ENCODE measurements around the gene ZNF496. TPM values are rescaled to one million over a fixed set of nuclear protein-coding genes. Genes with fewer than 3 reads are reported as not detected.

Gene ZNF496
- total and polyA plus RNA-seq, 2 of the 4 experiments (the other 2 are of a cell fraction): 11.7 to 16.2 TPM

DNA sequence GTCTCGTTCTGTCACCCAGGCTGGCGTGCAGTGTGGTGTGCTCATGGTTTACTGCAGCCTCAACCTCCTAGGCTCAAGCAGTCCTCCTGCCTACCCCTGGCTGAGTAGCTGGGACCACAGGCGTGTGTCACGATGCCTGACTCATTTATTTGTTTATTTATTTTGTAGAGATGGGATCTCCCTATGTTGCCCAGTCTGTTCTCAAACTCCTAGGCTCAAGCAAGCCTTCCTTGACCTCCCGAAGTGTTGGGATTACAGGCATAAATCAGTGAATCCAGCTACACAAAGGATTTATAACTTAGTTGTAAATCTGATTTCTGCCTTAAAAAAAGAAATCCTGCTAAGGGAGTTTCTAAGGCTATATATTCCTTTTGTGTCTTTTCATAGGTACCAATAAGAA lies 30.5 kb upstream of the ZNF496 start:
- ATAC-seq (ENCODE audit: low read depth): no peak
- Histone ChIP-seq H2BK15ac (ENCODE audit: low read depth, low read length) (no peak overlapping the region), H3K9me3 (ENCODE audit: control insufficient read depth, insufficient read depth, low read length) (no peaks in the 10 kb centered on the region), H3K4ac (ENCODE audit: low read depth, low read length) (no peak overlapping the region), H3K23ac (ENCODE audit: low read depth, low read length) (no peak overlapping the region), H3K4me1 (ENCODE audit: control insufficient read depth, insufficient read depth, low read length) (peaks cover 2% of the 10 kb centered on the region; the same call in 1 of the 2 replicates), H2BK20ac (ENCODE audit: low read depth, low read length) (no peak overlapping the region), H3K18ac (ENCODE audit: low read depth, low read length) (no peak overlapping the region), H3K4me3 (ENCODE audit: insufficient read depth, low read depth, low read length) (no peak overlapping the region), H2BK5ac (ENCODE audit: low read depth, low read length, poor library complexity, severe bottlenecking) (no peak overlapping the region), H3K9me1 (ENCODE audit: insufficient read depth, low read length) (0 out of 2 replicates have a peak, but pooled peaks cover 3% of the 10 kb centered on the region), H3K4me2 (ENCODE audit: low read depth, low read length) (no peak overlapping the region), H2AFZ (replicated peaks; ENCODE audit: low read length, poor library complexity) (no peak overlapping the region), H3K36me3 (ENCODE audit: control insufficient read depth, insufficient read depth, low read length) (no peaks in the 10 kb centered on the region), H3K9ac (ENCODE audit: low read depth, low read length) (no peak overlapping the region), H3K14ac (replicated peaks; ENCODE audit: low read depth, low read length) (no peak overlapping the region), H4K5ac (ENCODE audit: low read depth, low read length) (no peak overlapping the region), H3K27me3 (ENCODE audit: control insufficient read depth, insufficient read depth, low read length) (no peaks in the 10 kb centered on the region), H4K20me1 (ENCODE audit: insufficient read depth, low read length) (no peaks in the 10 kb centered on the region), H3K56ac (ENCODE audit: extremely low read depth, insufficient read depth, low read length) (no peak overlapping the region), H2AK9ac (replicated peaks; ENCODE audit: low read depth, low read length, poor library complexity) (no peak overlapping the region), H3K79me1 (ENCODE audit: low read depth in 1 of 2, low read length in 2 of 2) (no peaks in the 10 kb centered on the region), H2AK5ac (ENCODE audit: low read depth, low read length) (no peak overlapping the region), H2BK120ac (ENCODE audit: low read depth, low read length) (no peak overlapping the region), H3K27ac (ENCODE audit: insufficient read depth, low read length) (no peak overlapping the region), H4K91ac (ENCODE audit: insufficient read depth, low read depth, low read length) (no peak overlapping the region), H4K8ac (ENCODE audit: low read depth in 2 of 2, low read length in 2 of 2) (no peak overlapping the region)
- in situ Hi-C loops (cut with MboI; ENCODE audit: low sequenced_read_pairs) (no loop called here), dilution Hi-C loops (cut with HindIII; ENCODE audit: low sequenced_read_pairs, unreplicated experiment) (no loop called here), intact Hi-C loops (cut with micrococcal nuclease) (no loop called here)
- no peak for DNase-seq
- ChIA-PET CTCF (interaction anchor here (0.6 to 1.5 kb wide), 2 partner anchors 11 to 245 kb away, joined by 3 to 5 read pairs; no protein-coding TSS in a partner anchor), POLR2A (ENCODE audit: unreplicated experiment) (no interaction called here)
- TF ChIP-seq RFX5 (IDR thresholded peaks at IDR 0.05; ENCODE audit: low read depth, low read length) (no peak), CHD1 (IDR thresholded peaks at IDR 0.05; ENCODE audit: low read depth, low read length) (no peak), SMC3 (IDR thresholded peaks at IDR 0.05; ENCODE audit: low read depth, low read length) (no peak), MAZ (IDR thresholded peaks at IDR 0.05; ENCODE audit: borderline replicate concordance, low read depth, low read length) (no peak), NFE2L2 (IDR thresholded peaks at IDR 0.05; ENCODE audit: low read depth, low read length) (no peak), POLR2A (IDR thresholded peaks at IDR 0.05; ENCODE audit: low read depth, low read length) (no peak), RAD21 (IDR thresholded peaks at IDR 0.05; ENCODE audit: low read length) (no peak), MAFK (IDR thresholded peaks at IDR 0.05; ENCODE audit: low read depth, low read length) (no peak), MXI1 (IDR thresholded peaks at IDR 0.05; ENCODE audit: borderline replicate concordance, low read depth, low read length) (no peak), CEBPB (IDR thresholded peaks at IDR 0.05; ENCODE audit: low read depth, low read length) (no peak), RCOR1 (IDR thresholded peaks at IDR 0.05; ENCODE audit: insufficient replicate concordance, low read length) (no peak), FOS (IDR thresholded peaks at IDR 0.05; ENCODE audit: low read depth, low read length) (no peak), BHLHE40 (IDR thresholded peaks at IDR 0.05; ENCODE audit: low read depth, low read length) (no peak)
- TF ChIP-seq, protein P1, sequence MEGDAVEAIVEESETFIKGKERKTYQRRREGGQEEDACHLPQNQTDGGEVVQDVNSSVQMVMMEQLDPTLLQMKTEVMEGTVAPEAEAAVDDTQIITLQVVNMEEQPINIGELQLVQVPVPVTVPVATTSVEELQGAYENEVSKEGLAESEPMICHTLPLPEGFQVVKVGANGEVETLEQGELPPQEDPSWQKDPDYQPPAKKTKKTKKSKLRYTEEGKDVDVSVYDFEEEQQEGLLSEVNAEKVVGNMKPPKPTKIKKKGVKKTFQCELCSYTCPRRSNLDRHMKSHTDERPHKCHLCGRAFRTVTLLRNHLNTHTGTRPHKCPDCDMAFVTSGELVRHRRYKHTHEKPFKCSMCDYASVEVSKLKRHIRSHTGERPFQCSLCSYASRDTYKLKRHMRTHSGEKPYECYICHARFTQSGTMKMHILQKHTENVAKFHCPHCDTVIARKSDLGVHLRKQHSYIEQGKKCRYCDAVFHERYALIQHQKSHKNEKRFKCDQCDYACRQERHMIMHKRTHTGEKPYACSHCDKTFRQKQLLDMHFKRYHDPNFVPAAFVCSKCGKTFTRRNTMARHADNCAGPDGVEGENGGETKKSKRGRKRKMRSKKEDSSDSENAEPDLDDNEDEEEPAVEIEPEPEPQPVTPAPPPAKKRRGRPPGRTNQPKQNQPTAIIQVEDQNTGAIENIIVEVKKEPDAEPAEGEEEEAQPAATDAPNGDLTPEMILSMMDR (conservative IDR thresholded peaks at IDR 0.05; ENCODE audit: low read depth, low read length): no peak
- TF ChIP-seq, protein P2, sequence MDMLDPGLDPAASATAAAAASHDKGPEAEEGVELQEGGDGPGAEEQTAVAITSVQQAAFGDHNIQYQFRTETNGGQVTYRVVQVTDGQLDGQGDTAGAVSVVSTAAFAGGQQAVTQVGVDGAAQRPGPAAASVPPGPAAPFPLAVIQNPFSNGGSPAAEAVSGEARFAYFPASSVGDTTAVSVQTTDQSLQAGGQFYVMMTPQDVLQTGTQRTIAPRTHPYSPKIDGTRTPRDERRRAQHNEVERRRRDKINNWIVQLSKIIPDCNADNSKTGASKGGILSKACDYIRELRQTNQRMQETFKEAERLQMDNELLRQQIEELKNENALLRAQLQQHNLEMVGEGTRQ (IDR thresholded peaks at IDR 0.05; ENCODE audit: low read depth, low read length): no peak
- TF ChIP-seq, protein P3, sequence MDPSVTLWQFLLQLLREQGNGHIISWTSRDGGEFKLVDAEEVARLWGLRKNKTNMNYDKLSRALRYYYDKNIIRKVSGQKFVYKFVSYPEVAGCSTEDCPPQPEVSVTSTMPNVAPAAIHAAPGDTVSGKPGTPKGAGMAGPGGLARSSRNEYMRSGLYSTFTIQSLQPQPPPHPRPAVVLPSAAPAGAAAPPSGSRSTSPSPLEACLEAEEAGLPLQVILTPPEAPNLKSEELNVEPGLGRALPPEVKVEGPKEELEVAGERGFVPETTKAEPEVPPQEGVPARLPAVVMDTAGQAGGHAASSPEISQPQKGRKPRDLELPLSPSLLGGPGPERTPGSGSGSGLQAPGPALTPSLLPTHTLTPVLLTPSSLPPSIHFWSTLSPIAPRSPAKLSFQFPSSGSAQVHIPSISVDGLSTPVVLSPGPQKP (IDR thresholded peaks at IDR 0.05; ENCODE audit: borderline replicate concordance, low read depth, low read length): no peak
- BruUV-seq (replicated peaks): no TSS peak
- WGBS, 2 experiments (ENCODE audit: extremely low coverage in 2 of 2, insufficient read length in 1 of 2): no CpG with 5 or more reads among the region's 5 CpGs
